Tibial nerve (tissue), 4 donors: Measurements from ENCODE around the gene PRPF40B. TPM values are rescaled to one million over a fixed set of nuclear protein-coding genes. Genes with fewer than 3 reads are reported as not detected.
"Not testable (repeated sequence)": the region's sequence is repeated elsewhere in the genome, so short reads cannot be mapped to it uniquely, and the experiment has no call there.

ENCODE experiments used
- DNase-seq, 2 donors: peaks; one replicate each; pipeline ENCODE4 v3.0.0-alpha.2; 2019; ENCODE audit warnings: low spot score in 2 of 2
- H3K27ac ChIP-seq, 4 donors: fragments of 200-600 bp; sonication (generic) in 3 of 4; one replicate each; pipeline ENCODE4 v1.5.1; 2017 to 2019; ENCODE audit warnings: mild to moderate bottlenecking in 1 of 4
- H3K27me3 ChIP-seq, 2 donors: fragments of 200-600 bp; sonication (generic) in 1 of 2; one replicate each; pipeline versions ENCODE4 v1.5.1 to v1.6.0; 2017 to 2019
- H3K36me3 ChIP-seq, 3 donors: fragments of 200-600 bp; sonication (generic); one replicate each; pipeline ENCODE4 v1.5.1; 2018 to 2019
- H3K4me1 ChIP-seq, 4 donors: fragments of 200-600 bp; sonication (generic) in 3 of 4; one replicate each; pipeline ENCODE4 v1.5.1; 2017 to 2019
- H3K4me3 ChIP-seq, 4 donors: fragments of 200-600 bp; sonication (generic) in 3 of 4; one replicate each; pipeline ENCODE4 v1.5.1; 2017 to 2019; ENCODE audit warnings: mild to moderate bottlenecking in 1 of 4, moderate library complexity in 1 of 4
- H3K9me3 ChIP-seq, 4 donors: fragments of 200-600 bp; sonication (generic) in 3 of 4; one replicate each; pipeline ENCODE4 v1.5.1; 2017 to 2019
- EP300 ChIP-seq, 2 donors: sonication (generic); formaldehyde crosslinking; IDR thresholded peaks; one replicate each; pipeline ENCODE4 v1.6.1; 2017; ENCODE audit warnings: antibody characterized with exemption in 2 of 2, mild to moderate bottlenecking in 1 of 2
- POLR2A ChIP-seq, 2 donors: fragments of 450-650 bp; IDR thresholded peaks; one replicate each; pipeline ENCODE4 v1.6.1; 2017; ENCODE audit warnings: antibody characterized with exemption in 2 of 2, mild to moderate bottlenecking in 2 of 2, moderate library complexity in 2 of 2
- WGBS, 2 donors: methylation state at CpG; one replicate each; pipeline ENCODE4 v1.1.5; 2018; 5-methylcytosine and 5-hydroxymethylcytosine counted together
- total RNA-seq, 4 donors: library from RNA; depleted of rRNA; stranded (reverse); fragments of >200 nt; gene quantifications; one replicate each; pipeline ENCODE4 v1.1.0, GENCODE V29; 2016
- TF ChIP-seq, protein P1 (sequence below), 5 experiments: fragments of 200-600 bp in 3 of 5; fragments of 450-650 bp in 2 of 5; sonication (generic) in 3 of 5; IDR thresholded peaks; one replicate each; pipeline ENCODE4 v1.5.1; 2016 to 2019; ENCODE audit warnings: antibody characterized with exemption in 5 of 5, mild to moderate bottlenecking in 3 of 5, moderate library complexity in 2 of 5

The PRPF40B gene
- total RNA-seq, 4 donors from 2014 or later, result 18.1 to 36.0 (median 21.4) TPM

DNA sequence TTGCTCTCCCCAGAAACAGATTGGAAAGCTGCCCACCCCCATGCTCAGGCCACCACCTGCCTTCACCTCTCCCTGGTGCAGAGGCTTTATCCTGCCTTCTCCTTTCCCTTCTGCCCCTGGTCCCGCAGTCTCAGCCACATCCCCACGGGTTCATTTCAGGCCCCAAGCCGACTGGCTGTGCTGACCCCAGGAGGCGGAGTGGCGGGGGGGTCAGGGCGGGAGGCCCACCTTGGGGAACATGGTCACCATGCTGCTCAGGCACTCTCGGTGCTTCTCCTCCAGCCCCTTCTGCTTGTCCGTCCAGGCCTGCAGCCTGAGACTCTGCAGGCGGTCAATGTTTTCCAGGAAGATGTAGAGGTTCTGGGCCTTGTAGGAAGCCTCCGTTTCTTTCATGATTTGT, 24.8 kb upstream of the PRPF40B start:
- H3K4me1 ChIP-seq, result no peaks in the 10 kb centered on the region
- H3K27ac ChIP-seq, result no peak overlapping the region
- no peak overlapping the region for H3K4me3 ChIP-seq
- peaks cover 0 to 30% (median 0%) of the 10 kb centered on the region in 3 donors for H3K36me3 ChIP-seq
- H3K27me3 ChIP-seq, result no peaks in the 10 kb centered on the region
- H3K9me3 ChIP-seq, result no peaks in the 10 kb centered on the region
- no peak for TF ChIP-seq EP300 (IDR thresholded peaks at IDR 0.05)
- no peak for DNase-seq
- 79 to 81% methylated on average over 10 of the region's 10 CpGs for WGBS, 2 donors

DNA sequence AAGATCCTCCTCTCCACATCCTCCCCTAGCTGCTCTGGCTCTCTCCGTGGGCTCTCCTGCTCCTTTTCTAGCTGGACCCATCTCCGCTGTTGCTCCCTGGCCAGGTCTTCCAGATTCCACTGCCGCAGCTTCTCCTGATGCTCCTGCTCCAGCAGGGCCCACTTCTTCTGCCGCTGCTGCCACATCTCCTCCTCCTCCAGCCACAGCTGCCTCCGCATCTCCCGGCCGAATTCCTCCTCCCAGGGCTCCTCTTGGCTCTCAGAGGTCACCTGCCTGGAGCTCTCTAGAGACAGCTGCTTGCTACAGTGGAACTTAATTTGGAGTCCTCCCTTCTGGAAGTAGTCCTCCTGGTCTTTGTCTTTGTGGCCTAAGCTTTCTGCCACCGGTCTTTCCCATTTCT, 23.4 kb upstream of the PRPF40B start:
- no peak overlapping the region for H3K27ac ChIP-seq
- H3K27me3 ChIP-seq, result no peaks in the 10 kb centered on the region
- H3K9me3 ChIP-seq, result no peaks in the 10 kb centered on the region
- H3K4me3 ChIP-seq, result no peak overlapping the region
- TF ChIP-seq POLR2A (IDR thresholded peaks at IDR 0.05) (no peak), EP300 (IDR thresholded peaks at IDR 0.05) (no peak)
- TF ChIP-seq, protein P1, sequence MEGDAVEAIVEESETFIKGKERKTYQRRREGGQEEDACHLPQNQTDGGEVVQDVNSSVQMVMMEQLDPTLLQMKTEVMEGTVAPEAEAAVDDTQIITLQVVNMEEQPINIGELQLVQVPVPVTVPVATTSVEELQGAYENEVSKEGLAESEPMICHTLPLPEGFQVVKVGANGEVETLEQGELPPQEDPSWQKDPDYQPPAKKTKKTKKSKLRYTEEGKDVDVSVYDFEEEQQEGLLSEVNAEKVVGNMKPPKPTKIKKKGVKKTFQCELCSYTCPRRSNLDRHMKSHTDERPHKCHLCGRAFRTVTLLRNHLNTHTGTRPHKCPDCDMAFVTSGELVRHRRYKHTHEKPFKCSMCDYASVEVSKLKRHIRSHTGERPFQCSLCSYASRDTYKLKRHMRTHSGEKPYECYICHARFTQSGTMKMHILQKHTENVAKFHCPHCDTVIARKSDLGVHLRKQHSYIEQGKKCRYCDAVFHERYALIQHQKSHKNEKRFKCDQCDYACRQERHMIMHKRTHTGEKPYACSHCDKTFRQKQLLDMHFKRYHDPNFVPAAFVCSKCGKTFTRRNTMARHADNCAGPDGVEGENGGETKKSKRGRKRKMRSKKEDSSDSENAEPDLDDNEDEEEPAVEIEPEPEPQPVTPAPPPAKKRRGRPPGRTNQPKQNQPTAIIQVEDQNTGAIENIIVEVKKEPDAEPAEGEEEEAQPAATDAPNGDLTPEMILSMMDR (IDR thresholded peaks at IDR 0.05), result no peak
- DNase-seq, result no peak
- peaks cover 0 to 30% (median 0%) of the 10 kb centered on the region in 3 donors for H3K36me3 ChIP-seq
- H3K4me1 ChIP-seq, result no peaks in the 10 kb centered on the region
- WGBS, 2 donors, result 94 to 95% methylated on average over 8 of the region's 8 CpGs

DNA sequence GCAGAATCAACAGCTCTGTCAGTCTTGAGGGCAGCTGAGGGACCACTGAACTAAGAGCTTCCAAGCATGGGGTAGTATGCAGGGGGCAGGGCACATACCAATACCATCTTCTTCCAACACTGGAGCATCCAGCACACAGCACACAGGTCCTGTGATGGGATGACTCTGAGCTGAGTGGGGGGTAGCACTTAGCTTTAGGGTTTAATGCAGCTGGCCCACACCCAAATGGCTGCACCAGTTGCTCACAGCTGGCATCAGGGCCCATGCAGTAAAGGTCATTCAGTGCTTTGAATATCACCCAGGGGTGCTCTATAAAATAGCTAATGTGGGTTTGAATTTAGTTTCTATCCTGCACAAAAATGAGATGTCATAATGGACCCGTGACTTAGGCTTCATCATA, 19.6 kb upstream of the PRPF40B start:
- Histone ChIP-seq H3K4me1 (no peaks in the 10 kb centered on the region), H3K4me3 (no peak overlapping the region), H3K27ac (no peak overlapping the region), H3K9me3 (no peaks in the 10 kb centered on the region), H3K36me3 (peaks cover 0 to 20% (median 0%) of the 10 kb centered on the region in 3 donors), H3K27me3 (no peaks in the 10 kb centered on the region)
- TF ChIP-seq, protein P1 (IDR thresholded peaks at IDR 0.05), result no peak
- WGBS, 2 donors, result 75 to 82% methylated on average over 1 of the region's 1 CpG
- no peak for DNase-seq

DNA sequence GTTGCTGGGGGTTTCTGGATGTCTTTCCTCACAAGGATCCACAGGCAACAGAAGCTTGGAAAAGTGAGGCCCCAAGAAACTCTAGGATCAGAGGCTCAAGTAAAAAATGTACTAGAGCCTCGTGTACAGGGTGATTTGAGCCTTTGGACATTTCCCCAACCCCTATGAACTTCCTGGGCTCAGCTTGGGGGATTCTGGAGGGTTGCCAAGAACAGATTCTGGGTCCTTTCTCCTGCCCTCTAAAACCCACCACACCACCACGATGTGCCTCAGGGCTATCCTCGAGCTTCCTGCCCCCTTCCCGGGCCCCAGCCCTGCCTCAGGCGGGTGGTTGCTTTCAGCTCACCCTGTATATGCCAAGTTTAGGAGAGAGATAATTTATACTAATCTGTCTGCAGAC, 18.5 kb upstream of the PRPF40B start:
- Histone ChIP-seq H3K36me3 (peaks cover 0 to 12% (median 0%) of the 10 kb centered on the region in 3 donors), H3K4me1 (no peaks in the 10 kb centered on the region), H3K9me3 (no peaks in the 10 kb centered on the region), H3K27ac (no peak overlapping the region), H3K4me3 (no peak overlapping the region), H3K27me3 (no peaks in the 10 kb centered on the region)
- 40 to 49% methylated on average over 5 of the region's 5 CpGs for WGBS, 2 donors
- TF ChIP-seq POLR2A (IDR thresholded peaks at IDR 0.05) (no peak), EP300 (IDR thresholded peaks at IDR 0.05) (no peak)
- TF ChIP-seq, protein P1 (IDR thresholded peaks at IDR 0.05), result no peak
- no peak for DNase-seq

DNA sequence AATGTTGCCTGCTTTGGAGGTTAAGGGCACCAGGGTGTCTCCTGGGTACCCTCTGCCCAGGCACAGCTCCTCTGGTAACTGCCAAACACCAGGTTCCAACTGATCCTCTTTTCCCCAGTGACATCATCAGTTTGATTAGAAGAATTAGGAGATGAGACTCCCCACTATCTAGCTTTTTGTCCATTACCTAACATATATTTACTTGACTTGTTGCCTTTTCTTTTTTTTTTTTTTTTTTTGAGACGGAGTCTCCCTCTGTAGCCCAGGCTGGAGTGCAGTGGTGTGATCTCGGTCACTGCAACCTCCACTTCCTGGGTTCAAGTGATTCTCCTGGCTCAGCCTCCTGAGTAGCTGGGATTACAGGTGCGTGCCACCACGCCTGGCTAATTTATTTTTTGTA, 17.8 kb upstream of the PRPF40B start, which contains the start of gene FAM186B:
Gene FAM186B, minus strand, starts transcription at position 101 of the 400 bp plus-strand sequence. CDS start 162 bp downstream, outside the sequence.
- H3K4me1 ChIP-seq, H3K36me3 ChIP-seq, H3K27ac ChIP-seq, H3K4me3 ChIP-seq, DNase-seq, H3K9me3 ChIP-seq, H3K27me3 ChIP-seq: not testable (repeated sequence)
- 94 to 97% methylated on average over 4 of the region's 4 CpGs for WGBS, 2 donors

DNA sequence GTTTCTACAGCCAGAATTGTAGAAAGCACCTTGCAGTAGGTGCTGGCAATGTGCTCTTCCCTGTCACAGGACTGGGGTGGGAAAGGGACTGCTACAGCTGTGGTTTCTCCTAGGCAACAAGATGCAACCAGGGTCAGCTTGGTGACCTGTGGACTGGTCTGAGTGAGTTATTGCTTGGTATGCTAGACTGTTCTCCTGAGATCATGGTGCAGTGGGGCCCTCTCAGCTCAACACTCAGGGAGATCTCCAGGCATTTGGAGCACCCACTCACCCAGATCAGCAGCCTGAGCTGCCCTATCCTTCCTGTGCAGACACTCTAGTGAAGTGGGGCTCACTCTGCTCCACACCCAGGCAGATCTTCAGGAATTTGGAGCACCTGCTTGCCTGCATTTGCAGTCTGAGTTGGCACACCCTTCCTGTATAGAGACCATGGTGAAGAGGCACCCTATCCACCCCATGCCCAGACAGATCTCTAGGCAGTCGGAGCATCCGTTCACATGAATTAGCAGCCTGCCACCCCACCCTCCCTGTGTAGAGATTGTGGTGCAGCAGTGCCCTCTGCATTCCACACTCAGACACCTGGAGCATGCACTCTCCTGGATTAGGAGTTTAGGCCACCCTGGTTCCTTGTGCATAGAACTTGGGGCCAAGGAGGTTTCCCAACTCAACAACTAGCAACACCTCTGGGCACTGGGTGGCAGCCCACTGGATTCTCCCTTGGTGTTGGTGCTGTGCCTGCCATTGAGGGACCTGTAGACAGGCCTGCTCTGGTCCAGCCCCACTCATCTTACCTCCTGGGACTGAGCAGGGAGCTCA, 14.1 kb upstream of the PRPF40B start:
- no peaks in the 10 kb centered on the region for H3K4me1 ChIP-seq
- H3K36me3 ChIP-seq, result no peaks in the 10 kb centered on the region
- peaks cover 0 to 15% (median 0%) of the 10 kb centered on the region in 4 donors for H3K9me3 ChIP-seq
- WGBS, 2 donors, result 90 to 100% methylated on average over 2 of the region's 2 CpGs
- H3K4me3 ChIP-seq, result no peak overlapping the region
- no peaks in the 10 kb centered on the region for H3K27me3 ChIP-seq
- DNase-seq, result no peak
- H3K27ac ChIP-seq, result no peak overlapping the region
- no peak for TF ChIP-seq EP300 (IDR thresholded peaks at IDR 0.05)
- TF ChIP-seq, protein P1 (IDR thresholded peaks at IDR 0.05), result no peak
